Kidney tubule cell (primary cell): ENCODE data around the gene KRT36.
A peak's percentile ranks its signal among the peaks of the same experiment; 100 is the strongest.

Experiments used
- DNase-seq: peaks from one replicate; pipeline ENCODE4 v3.0.0-alpha.2; 2018; ENCODE audit warnings: low spot score

KRT36 gene

DNA sequence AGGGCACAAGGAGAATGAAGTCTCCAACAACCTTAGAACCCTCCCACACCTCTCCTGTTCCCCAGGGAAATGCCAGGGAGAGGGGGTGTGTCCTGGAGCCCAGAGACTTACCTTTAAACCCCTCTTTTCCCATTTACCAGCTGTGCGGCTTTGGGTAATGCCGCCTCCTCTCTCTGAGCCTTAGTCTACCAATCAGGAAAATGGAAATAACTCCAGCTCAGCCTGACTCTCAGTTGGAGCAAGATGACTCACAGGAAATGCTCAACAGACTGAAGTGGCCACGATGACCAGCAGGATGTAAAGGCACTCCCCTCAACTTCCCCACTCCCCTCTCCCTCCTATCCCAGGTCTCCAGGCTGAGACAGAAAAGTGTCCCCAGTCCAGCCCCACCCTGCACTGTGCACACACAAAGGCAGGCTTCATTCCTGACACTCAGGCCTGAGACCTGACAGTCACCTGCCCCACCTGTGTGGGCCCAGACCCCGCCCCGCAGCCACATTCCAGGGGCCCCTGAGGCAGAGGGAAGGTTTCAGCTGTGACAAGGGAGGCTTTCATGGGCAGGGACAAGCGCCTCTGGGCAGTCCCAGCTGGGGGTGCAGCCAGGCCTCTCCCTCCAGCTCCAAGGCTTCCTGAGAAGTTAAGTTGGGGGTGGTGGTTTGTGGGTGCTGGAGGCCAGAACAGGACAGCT, 32.0 kb upstream of the KRT36 start:
- peak; percentile 97 for DNase-seq

DNA sequence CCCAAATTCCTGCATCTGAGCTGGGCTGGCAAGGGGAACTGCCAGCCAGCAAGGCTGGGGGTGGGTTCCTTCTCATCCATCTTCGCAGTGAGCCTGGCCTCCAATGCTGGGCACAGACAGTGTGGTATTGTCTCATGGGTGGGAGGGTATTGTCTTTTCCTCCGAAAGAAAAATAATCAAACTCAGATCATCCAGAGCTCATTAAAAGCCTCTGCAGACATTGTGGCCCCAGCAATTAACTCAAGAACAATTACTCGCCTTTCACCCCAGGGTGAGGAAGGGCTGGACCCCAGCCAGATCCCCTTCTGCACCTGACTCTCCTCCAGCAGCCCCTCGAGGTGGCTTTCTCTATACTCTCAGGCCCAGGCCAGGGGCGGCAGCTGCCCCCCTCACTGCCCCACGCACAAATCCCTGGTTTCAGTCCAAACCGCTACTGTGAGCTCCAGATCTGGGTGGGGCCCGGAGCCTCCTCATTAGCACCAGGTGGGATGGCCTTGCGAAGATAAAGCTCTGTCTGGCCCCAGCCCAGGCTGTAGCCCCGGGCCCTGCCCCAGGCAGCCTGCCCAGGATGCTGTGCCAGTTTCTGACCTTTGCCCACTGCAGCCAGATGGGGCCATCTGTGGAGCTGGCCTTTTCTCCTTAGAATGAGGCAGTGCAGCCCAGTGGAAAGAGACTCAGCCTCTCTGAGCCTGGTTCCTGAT, 31.3 kb upstream of the KRT36 start:
- no peak for DNase-seq

DNA sequence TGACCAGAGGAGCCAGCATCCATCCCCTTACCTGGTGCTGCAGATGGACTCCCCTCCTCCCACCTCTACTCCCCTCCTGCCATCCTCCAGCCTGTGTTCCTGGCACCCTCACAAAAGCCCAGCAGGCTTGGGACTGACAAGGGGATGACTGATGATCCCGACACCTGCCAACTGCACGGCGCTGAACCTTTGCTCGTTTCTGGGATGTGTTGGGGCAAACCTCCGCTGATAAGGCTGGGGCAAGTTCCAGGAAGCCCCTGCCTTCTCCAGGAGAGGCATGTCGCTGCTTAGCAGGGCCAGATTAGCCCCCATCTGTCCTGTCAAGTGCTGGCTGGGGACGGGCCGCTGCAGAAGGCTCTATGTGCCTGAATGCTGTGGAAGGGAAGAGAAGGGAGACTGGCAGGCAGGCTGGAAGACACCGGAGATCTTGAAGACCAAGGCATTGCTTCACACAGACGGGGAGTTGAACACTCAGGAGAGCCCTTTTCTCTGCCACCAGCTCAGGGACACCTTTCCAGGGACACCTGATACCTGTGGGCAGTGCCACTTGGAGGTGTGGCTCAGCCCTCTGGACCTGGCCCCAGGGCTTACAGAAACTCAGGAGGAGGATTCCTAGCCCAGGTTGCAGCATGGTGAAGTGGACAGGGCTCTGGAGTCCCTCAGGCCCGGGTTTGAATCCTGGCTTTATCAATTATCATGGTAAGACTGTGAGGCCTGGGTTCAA, 30.0 kb upstream of the KRT36 start:
- peak; percentile 26 for DNase-seq

DNA sequence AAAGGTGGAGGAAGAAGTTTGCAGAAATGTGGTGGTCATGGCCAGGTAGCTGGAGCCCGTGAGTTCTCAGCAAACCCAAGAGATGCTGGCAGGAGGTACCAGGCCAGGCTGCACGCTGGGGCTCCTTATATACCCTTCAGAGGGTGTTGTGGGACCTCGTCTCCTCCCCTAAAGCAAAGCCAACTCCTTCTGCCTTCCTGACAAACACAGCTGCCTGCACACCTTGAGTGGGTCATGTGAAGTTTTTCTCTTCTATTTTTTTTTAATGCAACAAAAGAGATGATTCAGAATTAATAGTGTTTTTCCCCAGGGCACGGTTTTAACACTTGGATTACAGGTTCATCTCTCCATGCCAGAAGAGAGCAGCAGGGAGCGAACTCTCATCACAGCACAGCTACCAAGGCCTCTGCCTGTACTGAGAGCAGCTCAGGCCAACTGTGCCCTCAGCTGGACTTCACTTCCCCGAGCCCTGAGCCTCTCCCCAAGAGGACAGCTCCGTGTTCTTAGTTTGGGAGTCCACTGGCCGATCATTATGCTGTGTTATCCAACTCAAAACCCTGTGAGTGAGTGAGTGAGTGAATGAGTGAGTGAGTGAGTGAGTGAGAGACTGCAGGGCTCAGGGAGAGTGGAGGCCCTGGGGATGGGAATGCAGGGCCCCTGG, 29.2 kb upstream of the KRT36 start, which contains the start of gene KRT15:
Gene KRT15 (minus strand): TSS at position 102 of the 661 bp plus-strand sequence. CDS start 63 bp downstream, at position 39.
- peak; percentile 29 for DNase-seq

DNA sequence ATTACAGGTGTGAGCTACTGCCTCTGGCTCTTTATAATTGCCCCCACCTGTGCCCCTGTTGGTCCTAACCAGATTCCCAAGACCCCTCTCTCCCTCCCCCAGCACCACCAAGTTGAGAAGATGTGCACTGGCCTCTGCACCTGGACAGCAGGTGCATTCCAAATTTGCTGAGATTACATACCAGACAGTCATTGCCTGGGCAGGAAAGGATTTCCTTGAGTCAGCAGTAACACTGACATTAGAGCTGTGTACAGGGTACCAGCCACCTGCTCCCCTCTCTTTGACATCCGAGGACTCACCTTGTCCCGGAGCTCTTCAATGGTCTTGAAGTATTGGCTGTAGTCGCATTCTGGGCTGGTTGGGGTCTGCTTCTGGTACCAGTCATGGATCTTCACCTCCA, 28.3 kb upstream of the KRT36 start:
- peak; percentile 7 for DNase-seq

DNA sequence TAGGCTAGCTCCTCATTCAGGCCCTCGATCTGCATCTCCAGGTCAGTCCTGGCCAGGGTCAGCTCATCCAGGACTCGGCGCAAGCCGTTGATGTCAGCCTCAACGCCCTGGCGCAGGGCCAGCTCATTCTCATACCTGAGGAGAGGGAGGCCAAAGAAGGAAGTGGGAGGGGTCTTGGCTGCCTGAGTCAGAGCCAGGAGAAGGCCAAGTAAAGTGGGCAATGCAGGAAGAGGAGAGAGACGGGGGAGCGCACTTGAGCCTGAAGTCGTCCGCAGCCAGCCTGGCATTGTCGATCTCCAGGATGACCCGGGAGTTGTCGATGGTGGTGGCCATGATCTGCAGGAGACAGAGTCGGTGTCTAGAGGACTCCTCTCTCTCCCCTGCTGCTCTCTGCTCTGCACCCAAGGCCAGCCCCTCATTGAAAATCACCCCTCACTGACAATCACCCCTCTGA, 27.1 kb upstream of the KRT36 start:
- DNase-seq, result no peak

DNA sequence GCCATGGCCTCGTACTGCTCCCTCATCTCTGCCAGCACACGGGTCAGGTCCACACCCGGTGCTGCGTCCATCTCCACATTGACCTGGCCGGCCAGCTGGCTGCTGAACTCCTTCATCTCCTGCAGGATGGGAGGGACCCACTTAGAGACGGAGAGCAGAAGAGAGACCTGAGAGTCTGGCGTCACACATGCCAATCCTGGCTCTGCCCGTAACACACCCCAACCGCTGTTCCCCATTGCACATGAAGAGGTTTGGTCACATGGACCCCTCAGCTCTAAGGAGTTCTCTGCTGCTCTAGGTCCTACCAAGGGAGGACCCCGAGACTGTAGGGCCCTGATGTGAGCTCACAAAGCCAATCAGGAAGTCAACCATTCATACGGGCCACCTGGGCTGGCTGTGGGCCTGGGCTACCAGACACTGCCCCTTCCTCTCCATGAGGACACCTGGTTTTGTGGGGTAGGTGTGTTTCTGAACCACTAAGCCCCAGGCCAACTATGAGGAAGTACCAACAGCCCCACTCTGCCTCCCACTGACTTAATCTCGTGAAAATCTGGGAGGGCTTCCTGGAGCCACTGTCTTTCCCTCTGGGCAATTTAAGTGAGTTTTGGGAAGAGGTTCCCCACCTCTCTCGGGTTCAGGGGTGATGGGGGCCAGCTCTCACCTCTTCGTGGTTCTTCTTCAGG, 26.6 kb upstream of the KRT36 start:
- no peak for DNase-seq

DNA sequence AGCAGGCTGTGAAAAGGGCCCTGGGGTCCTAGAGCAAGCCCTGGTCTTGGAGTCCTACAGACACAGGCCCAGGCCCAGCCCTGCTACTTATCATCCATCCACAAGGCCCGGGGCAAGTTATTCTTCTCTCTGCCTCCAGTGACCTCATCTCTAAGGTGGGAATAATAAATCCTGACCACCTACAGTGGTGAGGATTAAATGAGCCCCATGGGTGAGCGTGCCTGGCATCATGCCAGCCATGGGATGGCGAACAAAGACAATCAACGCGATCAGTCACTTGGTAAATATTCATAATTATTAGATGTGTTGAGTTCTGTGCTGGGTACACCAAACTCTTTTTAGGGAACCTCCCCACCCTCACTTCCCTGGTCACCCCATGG, 23.4 kb upstream of the KRT36 start:
- DNase-seq, result no peak

DNA sequence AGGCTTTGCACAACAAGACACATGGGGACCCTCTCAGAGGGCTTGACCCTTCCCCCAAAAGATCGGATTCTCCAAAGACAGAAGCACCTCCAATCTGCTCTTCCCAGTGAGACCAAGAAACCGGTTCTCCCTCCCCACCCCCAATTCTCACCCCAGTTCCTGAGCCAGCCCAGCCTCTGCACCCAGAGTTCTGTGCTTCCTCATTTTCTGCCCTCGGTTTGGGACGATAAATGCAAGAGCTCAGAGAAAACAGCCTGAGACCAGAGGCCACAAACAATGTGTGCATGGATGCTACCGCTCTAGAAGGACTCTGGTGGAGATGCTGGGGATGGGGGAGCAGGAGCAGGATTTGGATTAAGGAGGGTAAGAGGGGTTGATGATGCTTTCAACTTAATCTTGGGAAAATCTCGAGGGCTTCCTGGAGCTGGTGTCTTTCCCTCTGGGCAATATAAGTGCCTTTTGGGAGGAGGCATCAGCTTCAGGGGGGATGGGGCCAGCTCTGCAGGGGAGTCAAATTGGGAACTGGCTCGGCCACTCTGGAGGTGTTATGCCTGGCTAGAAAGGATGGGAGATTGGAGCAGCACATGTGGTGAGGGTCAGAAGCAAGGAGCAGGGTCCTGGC, 22.9 kb upstream of the KRT36 start:
- DNase-seq, result no peak

DNA sequence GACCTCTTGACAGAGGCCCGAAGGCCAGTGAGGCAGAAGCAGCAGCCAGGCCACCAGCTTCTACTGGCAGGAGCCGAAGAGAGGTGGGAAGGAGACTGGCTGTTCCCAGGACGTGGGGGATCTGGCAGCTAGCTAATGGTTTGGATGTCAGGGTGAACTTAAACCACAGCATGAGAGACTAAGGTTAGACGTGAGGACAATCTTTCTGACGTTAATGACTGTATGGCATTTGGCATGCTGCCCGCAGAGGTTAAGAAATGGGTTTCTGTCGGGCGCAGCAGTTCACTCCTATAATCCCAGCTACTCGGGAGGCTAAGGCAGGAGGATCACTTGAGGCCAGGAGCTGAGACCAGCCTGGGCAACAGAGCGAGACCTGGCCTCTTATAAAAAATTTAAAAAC, 22.0 kb upstream of the KRT36 start:
- DNase-seq, result no peak

DNA sequence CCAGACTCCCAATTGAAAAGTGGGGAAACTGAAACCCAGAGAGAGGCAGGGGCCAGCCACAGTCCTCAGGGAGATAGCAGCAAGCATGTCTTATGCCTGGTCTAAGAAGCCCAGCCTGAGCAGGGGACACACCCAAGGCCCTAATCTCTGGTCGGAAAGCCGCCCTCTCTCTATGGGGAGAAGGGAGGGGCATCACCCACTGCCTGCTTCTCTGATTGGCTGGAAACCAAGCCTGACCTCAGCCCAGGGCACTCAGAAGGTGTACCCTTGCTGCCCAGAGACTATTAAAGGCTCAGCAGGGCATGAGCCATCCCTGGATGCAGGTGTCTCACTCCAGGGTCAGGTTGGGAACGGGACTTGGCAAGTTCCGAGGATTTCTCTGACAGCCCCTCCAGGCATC, 21.4 kb upstream of the KRT36 start:
- no peak for DNase-seq

DNA sequence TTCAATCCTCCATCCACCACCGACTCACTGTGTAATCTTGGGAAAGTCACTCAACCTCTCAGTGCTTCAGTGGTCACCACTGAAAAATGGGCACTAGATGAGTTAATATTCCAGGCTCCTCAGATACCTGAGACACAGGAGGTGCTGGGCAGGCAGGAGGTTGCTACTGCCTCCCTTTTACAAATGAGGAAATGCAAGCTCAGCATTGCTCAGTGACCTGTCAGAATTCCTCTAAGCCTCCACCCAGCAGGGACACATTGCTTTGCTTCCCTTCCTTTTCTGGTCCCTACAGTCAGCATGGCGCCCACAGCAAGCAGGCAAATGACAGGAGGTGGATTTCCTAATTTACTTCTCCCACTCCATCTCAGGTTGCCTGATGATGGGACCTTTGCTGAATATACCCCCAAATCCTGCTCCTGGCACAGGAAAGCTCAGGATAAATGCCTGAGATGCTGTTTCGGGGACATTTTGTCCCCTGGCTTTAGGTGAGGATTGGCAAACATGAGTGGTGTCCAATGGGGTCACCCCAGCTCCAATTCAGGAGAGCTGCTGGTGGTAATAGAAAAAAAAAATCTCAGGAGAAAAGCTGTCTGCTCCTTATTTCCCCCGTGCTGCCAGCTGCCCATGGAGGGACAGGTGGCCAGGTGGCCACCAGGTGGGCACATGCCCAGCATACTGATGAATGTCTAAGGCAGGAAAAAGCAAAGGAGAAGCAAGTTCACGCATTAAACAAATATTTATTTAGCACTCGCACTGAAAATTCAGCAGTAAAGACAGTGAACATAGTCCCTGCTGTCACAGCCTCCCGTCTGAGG, 20.7 kb upstream of the KRT36 start:
- DNase-seq, result peak; percentile 80

DNA sequence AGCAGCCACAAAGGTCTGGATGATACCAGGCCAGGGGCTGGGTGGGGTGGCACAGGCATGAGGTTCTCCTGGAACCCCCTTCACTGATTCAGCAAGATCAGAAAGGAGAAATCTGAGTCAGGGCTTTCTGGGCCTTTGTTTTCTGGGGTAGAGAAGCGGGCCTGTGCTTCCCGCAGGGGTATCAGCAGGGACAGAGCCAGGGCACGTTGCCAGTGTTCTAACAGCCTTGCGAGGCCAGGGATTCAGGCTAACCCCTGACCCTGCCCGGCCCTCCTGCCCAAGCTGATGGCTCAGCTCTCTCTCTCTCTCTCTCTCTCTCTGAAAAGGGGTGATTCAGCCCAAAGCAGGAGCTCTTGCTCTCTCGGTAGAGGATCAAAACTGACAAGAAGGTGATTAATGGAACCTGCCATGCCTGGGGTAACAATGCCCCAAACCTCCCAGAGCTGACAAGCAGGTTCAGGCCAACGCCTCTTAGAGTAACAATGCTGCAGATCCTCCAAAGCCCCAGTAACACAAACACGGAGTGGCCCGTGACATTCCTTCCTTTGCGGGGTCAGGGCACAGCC, 17.7 kb upstream of the KRT36 start:
- DNase-seq, result peak; percentile 9

DNA sequence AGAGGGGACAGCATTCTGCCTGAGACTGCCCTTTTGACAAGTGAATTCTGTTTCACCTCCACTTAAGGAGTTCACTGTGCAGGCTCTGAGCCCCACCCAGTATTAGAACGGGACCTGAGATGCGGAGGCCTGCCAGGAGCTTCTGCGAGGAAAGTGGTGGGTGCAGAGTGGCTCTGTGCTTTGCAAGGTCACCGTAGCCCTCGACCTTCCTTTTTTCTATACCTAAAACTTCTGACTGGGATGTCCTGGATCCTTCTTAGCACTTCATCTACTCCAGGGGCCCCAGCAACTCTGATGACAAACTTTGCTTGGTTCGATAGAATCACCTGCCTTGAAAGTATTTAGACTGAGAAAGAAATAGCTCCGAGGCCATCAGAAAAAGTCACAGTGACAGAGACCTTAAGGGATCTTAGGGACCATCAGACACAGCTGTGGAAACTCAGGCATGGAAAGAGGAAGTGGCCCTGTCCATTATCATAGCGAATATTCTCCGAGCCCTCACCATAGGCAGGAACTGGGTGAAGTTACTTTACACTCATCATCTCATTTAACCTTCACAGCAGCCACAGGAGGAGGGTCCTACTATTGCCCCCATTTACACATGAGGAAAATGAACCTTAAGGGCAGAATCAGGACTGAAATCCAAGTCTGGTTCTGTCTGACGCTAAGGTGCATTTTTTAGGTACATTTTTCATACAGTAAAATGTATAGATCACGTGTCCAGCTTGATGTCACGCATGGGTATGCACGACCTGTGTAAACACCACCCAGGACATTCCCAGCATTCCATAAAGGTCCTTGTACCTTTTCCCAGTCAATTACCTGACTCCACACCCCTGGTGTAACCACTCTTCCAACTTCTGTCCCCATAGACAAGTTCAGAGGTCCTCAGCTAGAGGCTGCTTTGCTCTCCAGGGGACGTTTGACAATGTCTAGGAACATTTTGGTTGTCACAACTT, 16.4 kb upstream of the KRT36 start:
- DNase-seq, result peak; percentile 49

DNA sequence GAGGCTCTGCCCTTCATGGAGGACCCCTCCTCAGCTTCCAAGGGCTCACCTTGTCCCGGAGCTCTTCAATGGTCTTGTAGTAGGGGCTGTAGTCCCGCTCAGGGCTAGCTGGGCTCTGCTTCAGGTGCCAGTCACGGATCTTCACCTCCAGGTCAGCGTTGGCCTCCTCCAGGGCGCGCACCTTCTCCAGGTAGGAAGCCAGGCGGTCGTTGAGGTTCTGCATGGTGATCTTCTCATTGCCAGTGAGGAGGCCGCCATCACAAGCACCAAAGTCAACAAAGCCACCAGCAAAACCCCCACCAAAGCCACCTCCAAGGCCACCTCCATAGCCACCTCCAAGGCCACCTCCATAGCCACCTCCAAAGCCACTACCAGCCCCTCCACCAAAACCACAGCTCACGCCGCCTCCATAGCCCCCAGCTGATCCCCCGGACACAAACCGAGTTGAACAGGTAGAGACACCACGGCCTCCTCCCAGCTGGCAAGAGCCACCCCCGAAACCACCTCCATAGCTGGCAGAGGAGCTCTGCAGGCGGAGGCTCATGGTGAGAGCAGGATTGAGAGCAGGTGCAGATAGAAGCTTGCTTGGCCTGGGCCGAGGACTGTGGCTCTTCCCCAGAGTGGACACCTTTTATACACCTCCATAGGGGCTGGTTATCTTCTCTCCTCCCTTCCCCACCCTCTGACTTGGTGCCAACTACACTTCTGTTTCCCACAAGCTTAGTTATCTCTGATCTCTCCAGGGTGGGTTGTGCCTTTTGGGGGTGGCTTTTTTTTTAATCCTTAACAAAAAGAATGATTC, 15.5 kb upstream of the KRT36 start, which contains the start of gene KRT13:
Gene KRT13 (minus strand): TSS at position 606 of the 802 bp plus-strand sequence. CDS start 62 bp downstream, at position 544.
- DNase-seq, result no peak

DNA sequence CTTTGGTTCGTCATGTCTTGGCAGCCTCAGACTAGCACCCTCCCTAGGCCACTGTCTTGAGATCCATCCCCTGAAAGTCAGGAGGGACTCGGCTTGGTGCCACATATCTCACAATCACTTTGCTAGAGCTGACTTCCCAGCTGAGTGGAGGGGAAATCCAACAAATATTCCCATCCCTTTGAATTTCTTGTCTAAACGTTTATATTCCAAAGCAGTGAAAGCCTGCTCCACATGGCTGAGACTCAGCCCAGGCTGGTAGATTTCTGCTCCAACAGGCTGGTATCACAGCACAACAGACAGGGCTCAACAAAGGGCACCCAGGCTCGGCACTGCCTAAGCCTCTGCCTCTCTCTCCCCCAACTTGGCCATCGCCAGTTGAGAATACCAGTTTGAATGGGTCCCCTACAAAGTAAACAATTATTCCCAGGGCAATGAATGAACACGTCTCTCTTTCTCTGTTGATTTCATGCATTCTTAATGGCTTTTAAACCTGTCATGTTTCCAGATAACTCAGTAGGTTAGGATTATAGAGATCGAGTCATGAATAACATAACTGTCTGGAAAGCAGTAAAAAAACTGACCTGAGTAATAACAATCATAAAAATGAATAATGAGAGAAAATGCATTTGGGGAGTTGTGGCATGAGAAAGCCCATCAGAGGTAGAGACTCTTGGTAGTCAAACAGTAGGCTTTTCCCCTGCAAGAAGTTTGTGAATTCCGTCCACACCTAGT, 14.7 kb upstream of the KRT36 start:
- no peak for DNase-seq

DNA sequence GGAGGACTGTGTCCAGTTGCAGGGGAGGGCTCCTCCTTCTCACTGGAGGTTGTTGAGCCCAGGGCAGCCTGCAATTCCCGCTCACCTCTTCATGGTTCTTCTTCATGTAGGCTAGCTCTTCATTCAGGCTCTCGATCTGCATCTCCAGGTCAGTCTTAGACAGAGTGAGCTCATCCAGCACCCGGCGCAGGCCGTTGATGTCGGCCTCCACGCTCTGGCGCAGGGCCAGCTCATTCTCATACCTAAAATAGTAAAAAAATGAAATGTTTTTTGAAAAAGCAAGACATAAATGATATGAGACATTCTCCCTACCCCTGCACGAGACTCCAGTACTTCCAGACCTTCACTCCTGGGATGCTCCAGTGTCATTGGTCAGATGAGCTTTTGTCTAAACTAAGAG, 13.5 kb upstream of the KRT36 start:
- no peak for DNase-seq
